HepG2 (cell line): ENCODE data around the gene NUDT8. TPM values are rescaled to one million over a fixed set of nuclear protein-coding genes. Genes with fewer than 3 reads are reported as not detected.
A peak's percentile ranks its signal among the peaks of the same experiment; 100 is the strongest.

Experiments
- ARID4A ChIP-seq: sonication (generic); formaldehyde crosslinking; IDR thresholded peaks from 2 replicates; pipeline ENCODE4 v1.5.0; 2020; ENCODE audit warnings: mild to moderate bottlenecking, missing genetic modification reagents, borderline replicate concordance
- DR1 ChIP-seq: sonication (generic); formaldehyde crosslinking; IDR thresholded peaks from 2 replicates; pipeline ENCODE4 v1.8.0; 2021; ENCODE audit warnings: mild to moderate bottlenecking, missing genetic modification reagents, inconsistent platforms
- ETS1 ChIP-seq: sonication (generic); formaldehyde crosslinking; IDR thresholded peaks from 2 replicates; pipeline ENCODE4 v1.4.0; 2020; ENCODE audit warnings: missing genetic modification reagents
- MTERF4 ChIP-seq: sonication (generic); formaldehyde crosslinking; IDR thresholded peaks from 2 replicates; pipeline ENCODE4 v1.8.0; 2023; ENCODE audit warnings: mild to moderate bottlenecking, missing genetic modification reagents
- SPEN ChIP-seq: sonication (generic); formaldehyde crosslinking; IDR thresholded peaks from 2 replicates; pipeline ENCODE4 v1.5.1; 2020; ENCODE audit warnings: low read depth, mild to moderate bottlenecking, missing genetic modification reagents
- TBX3 ChIP-seq: fragments of 450-650 bp; IDR thresholded peaks from 2 replicates; pipeline ENCODE4 v1.6.1; 2017; ENCODE audit warnings: antibody characterized with exemption, mild to moderate bottlenecking, inconsistent platforms, borderline replicate concordance
- ZFP82 ChIP-seq: sonication (generic); formaldehyde crosslinking; IDR thresholded peaks from 2 replicates; pipeline ENCODE4 v1.5.1; 2020; ENCODE audit warnings: mild to moderate bottlenecking, missing genetic modification reagents, borderline replicate concordance
- ZHX1 ChIP-seq: sonication (generic); formaldehyde crosslinking; IDR thresholded peaks from 2 replicates; pipeline ENCODE4 v1.8.1; 2022; ENCODE audit warnings: low read depth, mild to moderate bottlenecking, missing genetic modification reagents
- ZNF232 ChIP-seq: sonication (generic); formaldehyde crosslinking; IDR thresholded peaks from 2 replicates; pipeline ENCODE4 v1.4.0; 2020; ENCODE audit warnings: missing genetic modification reagents, borderline replicate concordance
- ZNF776 ChIP-seq: sonication (generic); formaldehyde crosslinking; IDR thresholded peaks from 2 replicates; pipeline ENCODE4 v1.4.0; 2020; ENCODE audit warnings: mild to moderate bottlenecking, missing genetic modification reagents
- polyA plus RNA-seq, 8 experiments: library from polyadenylated mRNA; depleted of rRNA in 3 of 8; stranded (reverse) in 7 of 8; unstranded in 1 of 8; fragments of >200 nt; fragmentation: Illumina TruSeq in 4 of 8; extraction: Trizol in 4 of 8; gene quantifications; 2 replicates each; pipeline versions ENCODE4 v1.2.1 to v1.2.3, GENCODE V29; 2011 to 2016; ENCODE audit warnings: low read depth in 4 of 8, missing spikeins in 1 of 8, mixed read lengths in 1 of 8; ENCODE audit not compliant: insufficient read depth in 1 of 8
- total RNA-seq, 5 experiments: library from RNA; depleted of rRNA; stranded (reverse); fragments of >200 nt; fragmentation: Illumina TruSeq; extraction: Trizol; gene quantifications; 2 replicates each; pipeline ENCODE4 v1.2.3, GENCODE V29; 2016; ENCODE audit warnings: low read depth in 1 of 5

The NUDT8 gene
- total and polyA plus RNA-seq, 2 of the 13 experiments (the other 11 are each of a cell fraction or from before 2014, with no cell fraction given) = 6.7 to 25.8 TPM

GRCh38 chr11:67632982-67633755, 3.4 kb upstream of the NUDT8 start (continued):
- TF ChIP-seq SPEN (CRISPR knock-in tag) (no peak), ZNF232 (CRISPR knock-in tag) (no peak), ETS1 (CRISPR knock-in tag) (no peak), TBX3 (no peak), MTERF4 (CRISPR knock-in tag) (0 out of 2 replicates have a peak, but pooled peaks have one; percentile 13), ZHX1 (CRISPR knock-in tag) (no peak), ZFP82 (no peak), ZNF776 (CRISPR knock-in tag) (no peak), ARID4A (CRISPR knock-in tag) (0 out of 2 replicates have a peak, but pooled peaks have one; percentile 8), DR1 (CRISPR knock-in tag) (no peak)
- TF ChIP-seq, all 625 proteins: peak for 13
